Measurements from ENCODE around the gene PLCB2. TPM values are rescaled to one million over a fixed set of nuclear protein-coding genes. Genes with fewer than 3 reads are reported as not detected.

The PLCB2 gene
- total and polyA plus RNA-seq, 9 of the 15 experiments (the other 6 are each of a cell fraction or from before 2014, with no cell fraction given): 0.37 to 12.3 (median 8.0) TPM

- TF ChIP-seq MGA (IDR thresholded peaks at IDR 0.05) (no peak), CTCFL (IDR thresholded peaks at IDR 0.05; ENCODE audit: borderline replicate concordance, insufficient read depth, low read depth, low read length, poor library complexity, severe bottlenecking) (peak; percentile 71), ZNF609 (CRISPR knock-in tag; IDR thresholded peaks at IDR 0.05; ENCODE audit: borderline replicate concordance) (no peak), HDAC2 (IDR thresholded peaks at IDR 0.05) (no peak), RBM39 (optimal IDR thresholded peaks at IDR 0.05; ENCODE audit: low read depth, low read length) (no peak), MYC (IDR thresholded peaks at IDR 0.05; ENCODE audit: low read depth, low read length) (peak; percentile 42; the same call in 1 of the 2 replicates), MYC (CRISPR knock-in tag; IDR thresholded peaks at IDR 0.05; ENCODE audit: borderline replicate concordance, low read depth) (no peak)
Measured at GRCh38 chr15:40274350-40275274, 33.1 kb downstream of the PLCB2 start (continued).
